Endodermal cell (in vitro differentiated cells): ENCODE measurements around the gene HP. TPM values are rescaled to one million over a fixed set of nuclear protein-coding genes. Genes with fewer than 3 reads are reported as not detected.
"Not testable (repeated sequence)": the region's sequence is repeated elsewhere in the genome, so short reads cannot be mapped to it uniquely, and the experiment has no call there.

Source experiments
- DNase-seq: peaks from one replicate; pipeline ENCODE4 v3.0.0-alpha.2; 2017
- H3K27ac ChIP-seq: 2 replicates; pipeline ENCODE4 v1.5.1; 2013; ENCODE audit warnings: mild to moderate bottlenecking, low read depth, low read length, moderate library complexity
- H3K27me3 ChIP-seq: 2 replicates; pipeline ENCODE4 v1.6.1; 2013; ENCODE audit warnings: mild to moderate bottlenecking, low read length, moderate library complexity; ENCODE audit not compliant: insufficient read depth, control insufficient read depth, poor library complexity, severe bottlenecking
- H3K36me3 ChIP-seq: 2 replicates; pipeline ENCODE4 v1.7.0; 2013; ENCODE audit warnings: mild to moderate bottlenecking, low read length, moderate library complexity; ENCODE audit not compliant: control insufficient read depth, insufficient read depth
- H3K4me1 ChIP-seq: one replicate; pipeline ENCODE4 v1.7.0; 2013; ENCODE audit warnings: low read length; ENCODE audit not compliant: control insufficient read depth, insufficient read depth
- H3K4me3 ChIP-seq: 2 replicates; pipeline ENCODE4 v1.5.1; 2013; ENCODE audit warnings: mild to moderate bottlenecking, low read length, moderate library complexity
- H3K9ac ChIP-seq: 2 replicates; pipeline ENCODE4 v1.6.1; 2013; ENCODE audit warnings: mild to moderate bottlenecking, low read length, moderate library complexity; ENCODE audit not compliant: poor library complexity, severe bottlenecking; ENCODE audit errors: extremely low read depth
- H3K9me3 ChIP-seq: 2 replicates; pipeline ENCODE4 v1.6.1; 2013; ENCODE audit warnings: mild to moderate bottlenecking, low read length, moderate library complexity; ENCODE audit not compliant: control insufficient read depth
- H3K27ac Mint-ChIP-seq: 2 replicates; pipeline ENCODE4 v1.8.0; 2020; ENCODE audit warnings: mixed read lengths
- H3K27me3 Mint-ChIP-seq: 2 replicates; pipeline ENCODE4 v1.8.0; 2021; ENCODE audit warnings: mild to moderate bottlenecking, mixed read lengths; ENCODE audit not compliant: insufficient read depth
- H3K36me3 Mint-ChIP-seq: 2 replicates; pipeline ENCODE4 v1.8.0; 2020; ENCODE audit warnings: low read depth, mixed read lengths
- H3K4me1 Mint-ChIP-seq: 2 replicates; pipeline ENCODE4 v1.8.0; 2020; ENCODE audit warnings: mixed read lengths
- H3K4me3 Mint-ChIP-seq: 2 replicates; pipeline ENCODE4 v1.8.0; 2020; ENCODE audit warnings: mild to moderate bottlenecking, moderate library complexity, mixed read lengths
- H3K9me3 Mint-ChIP-seq: 2 replicates; pipeline ENCODE4 v1.8.0; 2020; ENCODE audit warnings: mild to moderate bottlenecking, mixed read lengths
- CTCF ChIP-seq: fragments of 200-600 bp; sonication (generic); conservative IDR thresholded peaks from 2 replicates; pipeline ENCODE4 v1.5.0; 2021; ENCODE audit warnings: antibody characterized with exemption, mild to moderate bottlenecking
- WGBS, 2 experiments: methylation state at CpG; one replicate each; pipeline versions ENCODE4 v1.1.5 to v1.1.7; 2013; ENCODE audit warnings: missing lambda C conversion rate in 2 of 2, mixed read lengths in 1 of 2; ENCODE audit not compliant: insufficient coverage in 1 of 2, insufficient read length in 1 of 2; 5-methylcytosine and 5-hydroxymethylcytosine counted together
- total RNA-seq, 2 donors: library from RNA; stranded (reverse); fragmentation: NEBNext Ultra II Directional in 1 of 2; extraction: Animal tissue kit (Norgen Biotek cat#: 25700) in 1 of 2; gene quantifications; 2 replicates in 1 of 2; 3 replicates in 1 of 2; pipeline ENCODE4 v1.2.1, GENCODE V29; 2021

HP gene
- total RNA-seq, 2 donors from 2014 or later, result 3.9 to 9.5 TPM

- no peak overlapping the region for H3K27ac ChIP-seq
- H3K36me3 Mint-ChIP-seq, result peaks cover 6% of the 10 kb centered on the region
- WGBS, 2 experiments, result 89 to 100% methylated on average over 4 of the region's 4 CpGs
- H3K27me3 ChIP-seq, result no peaks in the 10 kb centered on the region
- H3K4me1 ChIP-seq, result peaks cover 4% of the 10 kb centered on the region
- H3K9ac ChIP-seq, result no peak overlapping the region
- H3K4me3 Mint-ChIP-seq, result no peak overlapping the region
- H3K9me3 ChIP-seq, result peaks cover 18% of the 10 kb centered on the region
- peaks cover 7% of the 10 kb centered on the region for H3K9me3 Mint-ChIP-seq
- H3K4me3 ChIP-seq, result no peak overlapping the region
- H3K27ac Mint-ChIP-seq, result no peak overlapping the region
- no peak for DNase-seq
- no peak for TF ChIP-seq CTCF
- H3K4me1 Mint-ChIP-seq, result peaks cover 18% of the 10 kb centered on the region
- H3K27me3 Mint-ChIP-seq, result peaks cover 12% of the 10 kb centered on the region
- no peaks in the 10 kb centered on the region for H3K36me3 ChIP-seq
Observed at GRCh38 chr16:72068930-72069329, 14.6 kb downstream of the HP start.

- peak overlapping the region; percentile 94 for H3K27ac Mint-ChIP-seq
- Histone ChIP-seq H3K27me3 (no peaks in the 10 kb centered on the region), H3K4me3 (no peak overlapping the region), H3K36me3 (no peaks in the 10 kb centered on the region), H3K27ac (no peak overlapping the region), H3K9me3 (peaks cover 6% of the 10 kb centered on the region), H3K9ac (no peak overlapping the region), H3K4me1 (no peaks in the 10 kb centered on the region)
- DNase-seq, result peak; percentile 80
- peaks cover 16% of the 10 kb centered on the region for H3K4me1 Mint-ChIP-seq
- 87 to 89% methylated on average over 10 to 12 of the region's 12 CpGs for WGBS, 2 experiments
- no peaks in the 10 kb centered on the region for H3K9me3 Mint-ChIP-seq
- TF ChIP-seq CTCF, result no peak
- H3K36me3 Mint-ChIP-seq, result no peaks in the 10 kb centered on the region
- peak overlapping the region; percentile 2 for H3K4me3 Mint-ChIP-seq
- H3K27me3 Mint-ChIP-seq, result peaks cover 1% of the 10 kb centered on the region
Observed at GRCh38 chr16:72072514-72073342, 18.4 kb downstream of the HP start.

- Histone ChIP-seq H3K4me3 (no peak overlapping the region), H3K9me3 (peaks cover 6% of the 10 kb centered on the region), H3K27me3 (no peaks in the 10 kb centered on the region), H3K27ac (no peak overlapping the region), H3K9ac (no peak overlapping the region), H3K4me1 (no peaks in the 10 kb centered on the region), H3K36me3 (no peaks in the 10 kb centered on the region)
- H3K27me3 Mint-ChIP-seq, result peaks cover 1% of the 10 kb centered on the region
- no peak for TF ChIP-seq CTCF
- no peaks in the 10 kb centered on the region for H3K36me3 Mint-ChIP-seq
- no peaks in the 10 kb centered on the region for H3K9me3 Mint-ChIP-seq
- H3K4me1 Mint-ChIP-seq, result peaks cover 24% of the 10 kb centered on the region
- WGBS, 2 experiments, result 93 to 95% methylated on average over 3 to 8 of the region's 8 CpGs
- no peak overlapping the region for H3K4me3 Mint-ChIP-seq
- H3K27ac Mint-ChIP-seq, result no peak overlapping the region
- DNase-seq, result no peak
Observed at GRCh38 chr16:72073560-72074230, 19.4 kb downstream of the HP start.

GRCh38 chr16:72075067-72075466 lies 20.8 kb downstream of the HP start:
- H3K27ac Mint-ChIP-seq, H3K27ac ChIP-seq, H3K27me3 Mint-ChIP-seq, H3K36me3 ChIP-seq, H3K9ac ChIP-seq, H3K36me3 Mint-ChIP-seq, H3K4me3 Mint-ChIP-seq, H3K9me3 Mint-ChIP-seq, H3K4me1 ChIP-seq, H3K4me3 ChIP-seq, DNase-seq, H3K9me3 ChIP-seq, H3K27me3 ChIP-seq: not testable (repeated sequence)
- peaks cover 24% of the 10 kb centered on the region for H3K4me1 Mint-ChIP-seq
- WGBS, 2 experiments, result 65% methylated on average over 2 of the region's 6 CpGs; no CpG with 5 or more reads in 1 of the 2 experiments
